ENCODE measurements around the gene RBMS3. TPM values are rescaled to one million over a fixed set of nuclear protein-coding genes. Genes with fewer than 3 reads are reported as not detected.

Gene RBMS3
- total and polyA plus RNA-seq, 2 of the 8 experiments (the other 6 are each of a cell fraction or from before 2014, with no cell fraction given), result 3.7 to 6.9 TPM

DNA sequence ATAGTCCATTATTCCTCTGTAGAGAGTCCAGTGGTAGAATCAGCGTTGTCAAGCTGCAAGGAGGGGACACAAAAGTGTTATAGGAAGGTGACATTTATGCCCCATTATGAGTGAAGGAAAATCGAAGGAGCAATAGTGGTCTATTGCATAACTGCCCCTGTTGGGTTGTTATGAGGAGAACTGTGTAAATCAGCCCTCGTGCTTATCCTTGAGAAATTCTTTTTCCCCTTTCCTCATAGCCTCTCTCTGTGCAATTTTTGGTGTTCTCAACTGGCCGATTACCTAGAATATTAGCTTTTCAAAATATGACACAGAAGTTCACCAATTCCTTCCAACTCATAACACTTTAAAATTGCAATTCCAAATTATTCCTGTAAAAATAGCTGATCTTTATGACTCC lies 286.6 kb downstream of the RBMS3 start:
- H2BK12ac ChIP-seq (ENCODE audit: low read depth, low read length), result no peak overlapping the region
- no peak overlapping the region for H3K4ac ChIP-seq (replicated peaks; ENCODE audit: insufficient read length, low read depth, low read length)
- no peak overlapping the region for H4K8ac ChIP-seq (ENCODE audit: extremely low read depth, insufficient read depth, low read length)
- no peak overlapping the region for H2BK15ac ChIP-seq (ENCODE audit: low read length)
- no peaks in the 10 kb centered on the region for H3K36me3 ChIP-seq (ENCODE audit: control insufficient read depth in 2 of 4, insufficient read depth in 4 of 4, low read length in 3 of 4)
- ChIA-PET CTCF (ENCODE audit: partially characterized antibody) (no interaction called here), POLR2A (ENCODE audit: partially characterized antibody) (no interaction called here)
- H3K23me2 ChIP-seq (ENCODE audit: low read depth, low read length), result no peaks in the 10 kb centered on the region
- no peak overlapping the region for H2BK5ac ChIP-seq (ENCODE audit: low read depth, low read length)
- no peak overlapping the region for H2BK20ac ChIP-seq (ENCODE audit: low read length)
- DNase-seq (ENCODE audit: low read depth in 1 of 2, low spot score in 2 of 2), result no peak
- no peak overlapping the region for H2BK120ac ChIP-seq (replicated peaks; ENCODE audit: low read depth, low read length)
- no peak overlapping the region for H3K14ac ChIP-seq (ENCODE audit: insufficient read length)
- FAIRE-seq, result no peak
- H2AFZ ChIP-seq (ENCODE audit: low read length), result no peak overlapping the region
- no peak overlapping the region for H4K5ac ChIP-seq (ENCODE audit: insufficient read length, low read depth, low read length)
- no peak overlapping the region for H3K56ac ChIP-seq (replicated peaks; ENCODE audit: insufficient read length, low read depth, low read length)
- H3K79me1 ChIP-seq (ENCODE audit: low read depth, low read length), result no peaks in the 10 kb centered on the region
- H3K4me1 ChIP-seq (replicated peaks in 1 of 4; ENCODE audit: control insufficient read depth in 3 of 4, insufficient read depth in 4 of 4, low read length in 3 of 4), result no peaks in the 10 kb centered on the region; a peak in 1 of 7 replicates
- H3K23ac ChIP-seq (ENCODE audit: insufficient read length), result no peak overlapping the region
- H3K4me2 ChIP-seq (ENCODE audit: insufficient read depth in 1 of 2, low read depth in 2 of 2, low read length in 2 of 2), result no peak overlapping the region
- no peak overlapping the region for H2AK5ac ChIP-seq (ENCODE audit: low read depth, low read length)
- H4K20me1 ChIP-seq (replicated peaks in 1 of 2; ENCODE audit: control insufficient read depth in 1 of 2, insufficient read depth in 2 of 2, low read length in 2 of 2), result no peaks in the 10 kb centered on the region
- no peaks in the 10 kb centered on the region for H3K9me3 ChIP-seq (ENCODE audit: insufficient read depth in 2 of 2, low read depth in 1 of 2, low read length in 1 of 2)
- H3K4me3 ChIP-seq (ENCODE audit: extremely low read depth in 1 of 4, insufficient read depth in 2 of 4, low read depth in 3 of 4, low read length in 4 of 4), result no peak overlapping the region
- H3K9ac ChIP-seq (replicated peaks in 1 of 4; ENCODE audit: extremely low read depth in 1 of 4, low read depth in 3 of 4, low read length in 3 of 4), result no peak overlapping the region
- H3K27ac ChIP-seq (ENCODE audit: low read depth, low read length), result no peak overlapping the region
- 83% methylated on average over 4 of the region's 4 CpGs; no CpG with 5 or more reads in 1 of the 2 experiments for WGBS, 2 experiments (ENCODE audit: extremely low coverage in 1 of 2, insufficient coverage in 1 of 2, insufficient read length in 1 of 2, insufficient replicate concordance in 2 of 2, low coverage in 1 of 2, low lambda C conversion rate in 2 of 2, missing lambda C conversion rate in 1 of 2)
- no peak overlapping the region for H4K91ac ChIP-seq (replicated peaks; ENCODE audit: insufficient read length, low read length)
- H3K27me3 ChIP-seq (replicated peaks in 1 of 4; ENCODE audit: control insufficient read depth in 3 of 4, extremely low read depth in 1 of 4, insufficient read depth in 3 of 4, low read length in 3 of 4), result no peaks in the 10 kb centered on the region
- no peak overlapping the region for H3K18ac ChIP-seq (ENCODE audit: extremely low read depth, low read length)
- no peaks in the 10 kb centered on the region for H3K79me2 ChIP-seq (ENCODE audit: control insufficient read depth in 1 of 2, insufficient read depth in 2 of 2, low read length in 2 of 2)
- TF ChIP-seq EP300 (IDR thresholded peaks at IDR 0.05; ENCODE audit: borderline replicate concordance in 1 of 2, low read depth in 2 of 2, low read length in 2 of 2), result no peak
- no peak for TF ChIP-seq TBP (IDR thresholded peaks at IDR 0.05; ENCODE audit: low read depth, low read length)
- no peak for TF ChIP-seq SIX5 (IDR thresholded peaks at IDR 0.05; ENCODE audit: low read depth, low read length)
- TF ChIP-seq YY1 (IDR thresholded peaks at IDR 0.05; ENCODE audit: low read depth, low read length), result no peak
- TF ChIP-seq POLR2A (IDR thresholded peaks at IDR 0.05; ENCODE audit: control extremely low read depth in 1 of 2, low read depth in 2 of 2, low read length in 2 of 2), result no peak
- TF ChIP-seq, protein P1, sequence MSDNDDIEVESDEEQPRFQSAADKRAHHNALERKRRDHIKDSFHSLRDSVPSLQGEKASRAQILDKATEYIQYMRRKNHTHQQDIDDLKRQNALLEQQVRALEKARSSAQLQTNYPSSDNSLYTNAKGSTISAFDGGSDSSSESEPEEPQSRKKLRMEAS (IDR thresholded peaks at IDR 0.05), result no peak
- TF ChIP-seq CBX8 (IDR thresholded peaks at IDR 0.05; ENCODE audit: borderline replicate concordance, low read depth, low read length), result no peak
- TF ChIP-seq SRF (IDR thresholded peaks at IDR 0.05; ENCODE audit: low read depth, low read length), result no peak
- no peak for TF ChIP-seq SP2 (IDR thresholded peaks at IDR 0.05; ENCODE audit: low read length)
- TF ChIP-seq JUN (IDR thresholded peaks at IDR 0.05; ENCODE audit: low read depth, low read length), result no peak
- TF ChIP-seq HDAC2 (IDR thresholded peaks at IDR 0.05; ENCODE audit: borderline replicate concordance in 1 of 2, low read depth in 2 of 2, low read length in 2 of 2), result no peak
- no peak for TF ChIP-seq SP1 (IDR thresholded peaks at IDR 0.05; ENCODE audit: low read depth, low read length)
- no peak for TF ChIP-seq GABPA (IDR thresholded peaks at IDR 0.05; ENCODE audit: borderline replicate concordance, insufficient read depth, low read length)
- TF ChIP-seq KDM5A (IDR thresholded peaks at IDR 0.05; ENCODE audit: low read length), result no peak
- TF ChIP-seq, protein P2, sequence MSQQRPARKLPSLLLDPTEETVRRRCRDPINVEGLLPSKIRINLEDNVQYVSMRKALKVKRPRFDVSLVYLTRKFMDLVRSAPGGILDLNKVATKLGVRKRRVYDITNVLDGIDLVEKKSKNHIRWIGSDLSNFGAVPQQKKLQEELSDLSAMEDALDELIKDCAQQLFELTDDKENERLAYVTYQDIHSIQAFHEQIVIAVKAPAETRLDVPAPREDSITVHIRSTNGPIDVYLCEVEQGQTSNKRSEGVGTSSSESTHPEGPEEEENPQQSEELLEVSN (IDR thresholded peaks at IDR 0.05), result no peak
